HEK293 (cell line): ENCODE results near the gene SLC12A1.

ENCODE experiments used
- ELK4 ChIP-seq: IDR thresholded peaks from 2 replicates; pipeline ENCODE4 v1.6.1; 2011; ENCODE audit warnings: mild to moderate bottlenecking, low read depth, low read length, borderline replicate concordance
- HIC1 ChIP-seq: fragments of 450-650 bp; formaldehyde crosslinking; IDR thresholded peaks from 2 replicates; pipeline ENCODE4 v1.5.1; 2016; ENCODE audit warnings: missing biosample characterization, missing genetic modification characterization
- HOXC10 ChIP-seq: sonication (generic); formaldehyde crosslinking; IDR thresholded peaks from 2 replicates; pipeline ENCODE4 v1.8.1; 2023; ENCODE audit warnings: mild to moderate bottlenecking, missing genetic modification reagents
- MEIS1 ChIP-seq: sonication (generic); formaldehyde crosslinking; IDR thresholded peaks from 2 replicates; pipeline ENCODE4 v1.8.1; 2022; ENCODE audit warnings: missing genetic modification reagents, mild to moderate bottlenecking, borderline replicate concordance
- PRDM1 ChIP-seq: fragments of 450-650 bp; formaldehyde crosslinking; IDR thresholded peaks from 2 replicates; pipeline ENCODE4; 2016; ENCODE audit warnings: missing biosample characterization, missing genetic modification characterization
- RBAK ChIP-seq: fragments of 450-650 bp; formaldehyde crosslinking; IDR thresholded peaks from 2 replicates; pipeline ENCODE4 v1.5.1; 2016; ENCODE audit warnings: missing biosample characterization, missing genetic modification characterization
- SCRT2 ChIP-seq: fragments of 450-650 bp; formaldehyde crosslinking; IDR thresholded peaks from 2 replicates; pipeline ENCODE4 v1.5.1; 2016; ENCODE audit warnings: missing biosample characterization, missing genetic modification characterization
- SP2 ChIP-seq: fragments of 450-650 bp; formaldehyde crosslinking; IDR thresholded peaks from 2 replicates; pipeline ENCODE4 v1.5.1; 2016; ENCODE audit warnings: missing biosample characterization, missing genetic modification characterization
- SP7 ChIP-seq: fragments of 450-650 bp; formaldehyde crosslinking; IDR thresholded peaks from 2 replicates; pipeline ENCODE4 v1.5.1; 2016; ENCODE audit warnings: missing biosample characterization, missing genetic modification characterization
- TSHZ1 ChIP-seq: fragments of 450-650 bp; formaldehyde crosslinking; IDR thresholded peaks from 2 replicates; pipeline ENCODE4 v1.5.1; 2016; ENCODE audit warnings: missing biosample characterization, missing genetic modification characterization, borderline replicate concordance
- ZBTB26 ChIP-seq: fragments of 450-650 bp; formaldehyde crosslinking; optimal IDR thresholded peaks from 2 replicates; pipeline ENCODE3; 2016; ENCODE audit warnings: missing biosample characterization, mild to moderate bottlenecking, missing genetic modification characterization
- ZBTB48 ChIP-seq: fragments of 450-650 bp; formaldehyde crosslinking; IDR thresholded peaks from 2 replicates; pipeline ENCODE4 v1.5.1; 2016; ENCODE audit warnings: missing biosample characterization, missing genetic modification characterization
- ZBTB49 ChIP-seq: fragments of 450-650 bp; formaldehyde crosslinking; IDR thresholded peaks from 2 replicates; pipeline ENCODE4 v1.5.1; 2016; ENCODE audit warnings: missing biosample characterization, missing genetic modification characterization, low read depth
- ZFP3 ChIP-seq: fragments of 450-650 bp; formaldehyde crosslinking; IDR thresholded peaks from 2 replicates; pipeline ENCODE4 v1.5.1; 2016; ENCODE audit warnings: low read depth, missing biosample characterization, missing genetic modification characterization
- ZFP37 ChIP-seq: fragments of 450-650 bp; formaldehyde crosslinking; IDR thresholded peaks from 2 replicates; pipeline ENCODE4 v1.5.1; 2016; ENCODE audit warnings: missing biosample characterization, missing genetic modification characterization
- ZNF174 ChIP-seq: fragments of 450-650 bp; formaldehyde crosslinking; IDR thresholded peaks from 2 replicates; pipeline ENCODE4 v1.5.0; 2017; ENCODE audit warnings: missing biosample characterization, mild to moderate bottlenecking, missing genetic modification characterization
- ZNF23 ChIP-seq: fragments of 450-650 bp; formaldehyde crosslinking; IDR thresholded peaks from 2 replicates; pipeline ENCODE4 v1.5.1; 2016; ENCODE audit warnings: missing biosample characterization, missing genetic modification characterization, borderline replicate concordance
- ZNF335 ChIP-seq: fragments of 450-650 bp; formaldehyde crosslinking; conservative IDR thresholded peaks from 2 replicates; pipeline ENCODE4 v1.5.1; 2016; ENCODE audit warnings: missing biosample characterization, missing genetic modification characterization
- ZNF404 ChIP-seq: fragments of 450-650 bp; formaldehyde crosslinking; IDR thresholded peaks from 2 replicates; pipeline ENCODE4 v1.5.1; 2017; ENCODE audit warnings: missing biosample characterization, missing genetic modification characterization
- ZNF416 ChIP-seq: fragments of 450-650 bp; formaldehyde crosslinking; IDR thresholded peaks from 2 replicates; pipeline ENCODE4 v1.5.1; 2016; ENCODE audit warnings: missing biosample characterization, missing genetic modification characterization
- ZNF423 ChIP-seq: fragments of 450-650 bp; formaldehyde crosslinking; IDR thresholded peaks from 2 replicates; pipeline ENCODE4 v1.5.1; 2016; ENCODE audit warnings: missing biosample characterization, missing genetic modification characterization
- ZNF510 ChIP-seq: fragments of 450-650 bp; formaldehyde crosslinking; IDR thresholded peaks from 2 replicates; pipeline ENCODE4 v1.5.1; 2018; ENCODE audit warnings: mild to moderate bottlenecking, missing genetic modification characterization, missing biosample characterization; ENCODE audit not compliant: insufficient replicate concordance
- ZNF544 ChIP-seq: fragments of 450-650 bp; formaldehyde crosslinking; IDR thresholded peaks from 2 replicates; pipeline ENCODE4 v1.5.0; 2017; ENCODE audit warnings: missing biosample characterization, missing genetic modification characterization
- ZNF555 ChIP-seq: fragments of 450-650 bp; formaldehyde crosslinking; conservative IDR thresholded peaks from 2 replicates; pipeline ENCODE4 v1.5.1; 2017; ENCODE audit warnings: missing biosample characterization, mild to moderate bottlenecking, missing genetic modification characterization, inconsistent platforms
- ZNF610 ChIP-seq: fragments of 450-650 bp; formaldehyde crosslinking; IDR thresholded peaks from 2 replicates; pipeline ENCODE4 v1.5.1; 2016; ENCODE audit warnings: missing biosample characterization, missing genetic modification characterization, borderline replicate concordance
- ZNF621 ChIP-seq: fragments of 450-650 bp; formaldehyde crosslinking; IDR thresholded peaks from 2 replicates; pipeline ENCODE4 v1.5.1; 2017; ENCODE audit warnings: missing biosample characterization, missing genetic modification characterization
- ZNF629 ChIP-seq: fragments of 450-650 bp; formaldehyde crosslinking; IDR thresholded peaks from 2 replicates; pipeline ENCODE4 v1.5.1; 2017; ENCODE audit warnings: missing biosample characterization, missing genetic modification characterization
- ZNF704 ChIP-seq: fragments of 450-650 bp; formaldehyde crosslinking; IDR thresholded peaks from 2 replicates; pipeline ENCODE4 v1.5.1; 2016; ENCODE audit warnings: missing biosample characterization, missing genetic modification characterization

SLC12A1 gene

GRCh38 chr15:48330855-48331795, 125.0 kb downstream of the SLC12A1 start, which contains the start of gene DUT (continued):
- TF ChIP-seq ZNF23 (tag by site-specific recombination), result no peak
- TF ChIP-seq ZNF416 (tag by site-specific recombination), result no peak
- TF ChIP-seq MEIS1 (CRISPR knock-in tag), result no peak
- TF ChIP-seq ZNF544 (tag by site-specific recombination), result no peak
- TF ChIP-seq ZNF510 (tag by site-specific recombination), result no peak
- peak; percentile 48; the same call in 1 of the 2 replicates for TF ChIP-seq SP7 (tag by site-specific recombination)
- TF ChIP-seq HOXC10 (CRISPR knock-in tag), result 0 out of 2 replicates have a peak, but pooled peaks have one; percentile 26
- TF ChIP-seq ZNF423 (tag by site-specific recombination), result no peak
- TF ChIP-seq ZNF629 (tag by site-specific recombination), result 0 out of 2 replicates have a peak, but pooled peaks have one; percentile 36
- no peak for TF ChIP-seq ZNF621
- 0 out of 2 replicates have a peak, but pooled peaks have one; percentile 31 for TF ChIP-seq HIC1 (tag by site-specific recombination)
- no peak for TF ChIP-seq ZFP3
- TF ChIP-seq ELK4, result no peak
- peak; percentile 84 for TF ChIP-seq SP2 (tag by site-specific recombination)
- TF ChIP-seq ZBTB48, result peak; percentile 61
- no peak for TF ChIP-seq ZNF555 (tag by site-specific recombination)
- no peak for TF ChIP-seq SCRT2 (tag by site-specific recombination)
- TF ChIP-seq ZBTB49, result no peak
- TF ChIP-seq ZNF335 (tag by site-specific recombination), result peak; percentile 80
- no peak for TF ChIP-seq ZNF404 (tag by site-specific recombination)
- TF ChIP-seq PRDM1 (tag by site-specific recombination), result no peak
- TF ChIP-seq RBAK, result no peak
- peak; percentile 64 for TF ChIP-seq ZBTB26 (tag by site-specific recombination)
- no peak for TF ChIP-seq TSHZ1
- TF ChIP-seq ZNF704, result no peak
- TF ChIP-seq ZFP37 (tag by site-specific recombination), result no peak
- 0 out of 2 replicates have a peak, but pooled peaks have one; percentile 28 for TF ChIP-seq ZNF610 (tag by site-specific recombination)
- no peak for TF ChIP-seq ZNF174 (tag by site-specific recombination)
